ENCODE measurements around the gene CCDC9. TPM values are rescaled to one million over a fixed set of nuclear protein-coding genes. Genes with fewer than 3 reads are reported as not detected.

The CCDC9 gene
- total and polyA plus RNA-seq, 2 of the 13 experiments (the other 11 are each of a cell fraction or from before 2014, with no cell fraction given): 2.9 to 6.3 TPM

DNA sequence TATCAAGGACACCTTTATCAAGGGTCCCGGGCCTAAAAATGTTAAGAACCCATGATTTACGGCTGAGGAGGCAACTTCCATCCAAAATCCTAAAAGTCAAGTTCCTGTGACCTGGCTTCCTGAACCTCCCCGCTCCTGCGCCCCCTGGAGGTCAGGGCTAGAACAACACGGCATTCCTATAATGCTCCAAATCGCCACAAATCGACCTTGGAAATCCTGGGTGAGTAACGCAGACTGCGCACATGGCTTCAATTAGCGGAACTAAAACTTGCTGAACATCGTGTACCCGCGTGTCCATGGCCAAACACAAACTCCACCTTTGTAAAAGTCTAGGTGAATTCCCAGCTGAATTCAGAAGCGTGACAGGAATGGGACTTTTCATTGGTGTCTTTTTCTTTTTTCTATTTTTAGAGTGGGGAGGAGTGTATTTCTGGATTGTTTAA, 49.0 kb downstream of the CCDC9 start (continued):
- TF ChIP-seq ERF (CRISPR knock-in tag; IDR thresholded peaks at IDR 0.05) (peak; percentile 73; the same call in 1 of the 2 replicates), DNMT1 (CRISPR knock-in tag; IDR thresholded peaks at IDR 0.05) (no peak), HNRNPLL (IDR thresholded peaks at IDR 0.05; ENCODE audit: low read depth, low read length, poor library complexity, severe bottlenecking) (peak; percentile 99), ZNF737 (CRISPR knock-in tag; IDR thresholded peaks at IDR 0.05; ENCODE audit: borderline replicate concordance) (no peak), GABPB1 (CRISPR knock-in tag; IDR thresholded peaks at IDR 0.05) (peak; percentile 46; the same call in 1 of the 2 replicates), RFX3 (CRISPR knock-in tag; IDR thresholded peaks at IDR 0.05) (no peak), WIZ (CRISPR knock-in tag; IDR thresholded peaks at IDR 0.05) (no peak), ZNF253 (CRISPR knock-in tag; IDR thresholded peaks at IDR 0.05; ENCODE audit: borderline replicate concordance) (no peak), ZNF749 (CRISPR knock-in tag; IDR thresholded peaks at IDR 0.05; ENCODE audit: borderline replicate concordance) (no peak), RBFOX2 (IDR thresholded peaks at IDR 0.05; ENCODE audit: low read depth, low read length) (no peak), CBX5 (CRISPR knock-in tag; IDR thresholded peaks at IDR 0.05; ENCODE audit: borderline replicate concordance) (peak; percentile 56; the same call in 1 of the 2 replicates), REL (CRISPR knock-in tag; conservative IDR thresholded peaks at IDR 0.05) (no peak), KMT2A (CRISPR knock-in tag; IDR thresholded peaks at IDR 0.05) (no peak), RFX1 (IDR thresholded peaks at IDR 0.05) (no peak), TEAD3 (CRISPR knock-in tag; optimal IDR thresholded peaks at IDR 0.05; ENCODE audit: borderline replicate concordance) (peak; percentile 86), ZNF766 (CRISPR knock-in tag; IDR thresholded peaks at IDR 0.05; ENCODE audit: borderline replicate concordance) (no peak), RBAK (CRISPR knock-in tag; IDR thresholded peaks at IDR 0.05) (no peak)
- TF ChIP-seq, protein P1, sequence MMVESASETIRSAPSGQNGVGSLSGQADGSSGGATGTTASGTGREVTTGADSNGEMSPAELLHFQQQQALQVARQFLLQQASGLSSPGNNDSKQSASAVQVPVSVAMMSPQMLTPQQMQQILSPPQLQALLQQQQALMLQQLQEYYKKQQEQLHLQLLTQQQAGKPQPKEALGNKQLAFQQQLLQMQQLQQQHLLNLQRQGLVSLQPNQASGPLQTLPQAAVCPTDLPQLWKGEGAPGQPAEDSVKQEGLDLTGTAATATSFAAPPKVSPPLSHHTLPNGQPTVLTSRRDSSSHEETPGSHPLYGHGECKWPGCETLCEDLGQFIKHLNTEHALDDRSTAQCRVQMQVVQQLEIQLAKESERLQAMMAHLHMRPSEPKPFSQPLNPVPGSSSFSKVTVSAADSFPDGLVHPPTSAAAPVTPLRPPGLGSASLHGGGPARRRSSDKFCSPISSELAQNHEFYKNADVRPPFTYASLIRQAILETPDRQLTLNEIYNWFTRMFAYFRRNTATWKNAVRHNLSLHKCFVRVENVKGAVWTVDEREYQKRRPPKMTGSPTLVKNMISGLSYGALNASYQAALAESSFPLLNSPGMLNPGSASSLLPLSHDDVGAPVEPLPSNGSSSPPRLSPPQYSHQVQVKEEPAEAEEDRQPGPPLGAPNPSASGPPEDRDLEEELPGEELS (CRISPR knock-in tag; IDR thresholded peaks at IDR 0.05): 0 out of 2 replicates have a peak, but pooled peaks have one; percentile 25
- TF ChIP-seq, protein P2, sequence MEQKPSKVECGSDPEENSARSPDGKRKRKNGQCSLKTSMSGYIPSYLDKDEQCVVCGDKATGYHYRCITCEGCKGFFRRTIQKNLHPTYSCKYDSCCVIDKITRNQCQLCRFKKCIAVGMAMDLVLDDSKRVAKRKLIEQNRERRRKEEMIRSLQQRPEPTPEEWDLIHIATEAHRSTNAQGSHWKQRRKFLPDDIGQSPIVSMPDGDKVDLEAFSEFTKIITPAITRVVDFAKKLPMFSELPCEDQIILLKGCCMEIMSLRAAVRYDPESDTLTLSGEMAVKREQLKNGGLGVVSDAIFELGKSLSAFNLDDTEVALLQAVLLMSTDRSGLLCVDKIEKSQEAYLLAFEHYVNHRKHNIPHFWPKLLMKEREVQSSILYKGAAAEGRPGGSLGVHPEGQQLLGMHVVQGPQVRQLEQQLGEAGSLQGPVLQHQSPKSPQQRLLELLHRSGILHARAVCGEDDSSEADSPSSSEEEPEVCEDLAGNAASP (CRISPR knock-in tag; IDR thresholded peaks at IDR 0.05; ENCODE audit: borderline replicate concordance): 0 out of 2 replicates have a peak, but pooled peaks have one; percentile 30
- TF ChIP-seq, protein P3, sequence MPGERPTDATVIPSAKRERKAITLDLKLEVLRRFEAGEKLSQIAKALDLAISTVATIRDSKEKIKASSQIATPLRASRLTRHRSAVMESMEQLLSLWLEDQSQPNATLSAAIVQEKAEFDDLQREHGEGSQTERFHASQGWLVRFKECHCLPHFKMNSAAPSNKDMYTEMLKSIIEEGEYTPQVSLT (CRISPR knock-in tag; IDR thresholded peaks at IDR 0.05; ENCODE audit: borderline replicate concordance, low read depth): no peak
- TF ChIP-seq, protein P4, sequence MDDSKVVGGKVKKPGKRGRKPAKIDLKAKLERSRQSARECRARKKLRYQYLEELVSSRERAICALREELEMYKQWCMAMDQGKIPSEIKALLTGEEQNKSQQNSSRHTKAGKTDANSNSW (CRISPR knock-in tag; IDR thresholded peaks at IDR 0.05; ENCODE audit: borderline replicate concordance): no peak
- TF ChIP-seq, protein P5, sequence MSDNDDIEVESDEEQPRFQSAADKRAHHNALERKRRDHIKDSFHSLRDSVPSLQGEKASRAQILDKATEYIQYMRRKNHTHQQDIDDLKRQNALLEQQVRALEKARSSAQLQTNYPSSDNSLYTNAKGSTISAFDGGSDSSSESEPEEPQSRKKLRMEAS (IDR thresholded peaks at IDR 0.05): peak; percentile 93
- TF ChIP-seq, protein P6, sequence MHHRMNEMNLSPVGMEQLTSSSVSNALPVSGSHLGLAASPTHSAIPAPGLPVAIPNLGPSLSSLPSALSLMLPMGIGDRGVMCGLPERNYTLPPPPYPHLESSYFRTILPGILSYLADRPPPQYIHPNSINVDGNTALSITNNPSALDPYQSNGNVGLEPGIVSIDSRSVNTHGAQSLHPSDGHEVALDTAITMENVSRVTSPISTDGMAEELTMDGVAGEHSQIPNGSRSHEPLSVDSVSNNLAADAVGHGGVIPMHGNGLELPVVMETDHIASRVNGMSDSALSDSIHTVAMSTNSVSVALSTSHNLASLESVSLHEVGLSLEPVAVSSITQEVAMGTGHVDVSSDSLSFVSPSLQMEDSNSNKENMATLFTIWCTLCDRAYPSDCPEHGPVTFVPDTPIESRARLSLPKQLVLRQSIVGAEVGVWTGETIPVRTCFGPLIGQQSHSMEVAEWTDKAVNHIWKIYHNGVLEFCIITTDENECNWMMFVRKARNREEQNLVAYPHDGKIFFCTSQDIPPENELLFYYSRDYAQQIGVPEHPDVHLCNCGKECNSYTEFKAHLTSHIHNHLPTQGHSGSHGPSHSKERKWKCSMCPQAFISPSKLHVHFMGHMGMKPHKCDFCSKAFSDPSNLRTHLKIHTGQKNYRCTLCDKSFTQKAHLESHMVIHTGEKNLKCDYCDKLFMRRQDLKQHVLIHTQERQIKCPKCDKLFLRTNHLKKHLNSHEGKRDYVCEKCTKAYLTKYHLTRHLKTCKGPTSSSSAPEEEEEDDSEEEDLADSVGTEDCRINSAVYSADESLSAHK (CRISPR knock-in tag; IDR thresholded peaks at IDR 0.05; ENCODE audit: borderline replicate concordance): no peak
